BLaER1 treated with 17β-estradiol and CSF1 and Interleukin-3, amounts not matched to agents 10 nM and 100 nM (cell line): ENCODE measurements around the gene PI4KA.
"Not testable (repeated sequence)": the region's sequence is repeated elsewhere in the genome, so short reads cannot be mapped to it uniquely, and the experiment has no call there.

Experiments used
- H3K27ac ChIP-seq, 11 experiments: shearing (Covaris generic); formaldehyde crosslinking; 2 replicates each; pipeline ENCODE4 v1.8.1; 2022
- H3K27me3 ChIP-seq, 11 experiments: shearing (Covaris generic); formaldehyde crosslinking; 2 replicates each; pipeline ENCODE4 v1.8.1; 2022
- H3K36me3 ChIP-seq, 11 experiments: shearing (Covaris generic); formaldehyde crosslinking; 2 replicates each; pipeline ENCODE4 v1.8.1; 2022
- H3K4me1 ChIP-seq, 10 experiments: shearing (Covaris generic); formaldehyde crosslinking; 2 replicates each; pipeline ENCODE4 v1.8.1; 2022
- H3K4me2 ChIP-seq, 11 experiments: shearing (Covaris generic); formaldehyde crosslinking; 2 replicates each; pipeline ENCODE4 v1.8.1; 2022
- H3K4me3 ChIP-seq, 10 experiments: shearing (Covaris generic); formaldehyde crosslinking; 2 replicates each; pipeline ENCODE4 v1.8.1; 2022
- H3K9ac ChIP-seq, 11 experiments: shearing (Covaris generic); formaldehyde crosslinking; 2 replicates each; pipeline ENCODE4 v1.8.1; 2022
- H3K9me3 ChIP-seq, 11 experiments: shearing (Covaris generic); formaldehyde crosslinking; replicated peaks in 1 of 11; 2 replicates each; pipeline ENCODE4 v1.8.1; 2022
- H4K20me1 ChIP-seq, 11 experiments: shearing (Covaris generic); formaldehyde crosslinking; 2 replicates each; pipeline ENCODE4 v1.8.1; 2022
- Cebpa-rat ChIP-seq, 11 experiments: shearing (Covaris generic); IDR thresholded peaks; 2 replicates each; pipeline ENCODE4 v1.8.1; 2022

Gene PI4KA

GRCh38 chr22:20663941-20664593 lies 194.5 kb downstream of the PI4KA start:
- Histone ChIP-seq H3K4me3 (no peak overlapping the region), H3K9ac (no peak overlapping the region), H3K9me3 (peaks cover 18 to 24% (median 22%) of the 10 kb centered on the region in 11 experiments), H3K27me3 (no peaks in the 10 kb centered on the region), H3K4me2 (no peak overlapping the region), H3K4me1 (peaks cover 0 to 6% (median 0%) of the 10 kb centered on the region in 10 experiments; a peak in 1 of 20 replicates), H4K20me1 (no peaks in the 10 kb centered on the region), H3K27ac (no peak overlapping the region), H3K36me3 (no peaks in the 10 kb centered on the region; a peak in 1 of 22 replicates)
- TF ChIP-seq Cebpa-rat (IDR thresholded peaks at IDR 0.05), result no peak

DNA sequence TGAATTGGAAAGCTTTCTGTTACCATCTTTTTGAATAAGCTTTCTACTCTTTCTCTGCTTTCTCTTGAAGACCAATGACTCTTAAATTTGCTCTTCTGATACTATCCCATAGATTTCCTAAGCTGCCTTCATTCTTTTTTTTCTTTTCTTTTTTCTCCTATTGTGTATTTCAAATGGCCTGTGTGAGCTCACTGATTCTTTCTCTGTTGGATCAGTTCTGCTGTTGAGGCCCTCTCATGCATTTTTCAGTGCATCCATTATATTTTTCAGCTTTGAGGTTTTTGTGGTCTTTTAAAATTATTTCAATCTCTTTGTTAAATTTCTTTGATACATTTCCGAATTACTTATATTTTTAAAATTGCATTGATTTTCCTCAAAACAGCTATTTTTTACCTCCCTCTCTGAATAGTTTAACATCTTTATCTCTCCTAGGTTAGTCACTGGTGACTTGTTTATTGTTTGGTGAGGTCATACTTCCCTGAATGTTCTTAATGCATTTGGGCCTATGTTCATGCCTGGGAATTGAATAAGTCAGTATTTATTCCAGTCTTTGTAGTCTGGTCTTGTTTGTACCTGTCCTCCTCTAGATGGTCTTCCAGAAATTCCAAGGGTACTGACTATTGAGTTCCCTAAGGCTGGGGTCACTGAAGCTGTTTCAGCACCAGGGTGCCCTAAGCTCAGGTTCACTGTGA lies 195.3 kb downstream of the PI4KA start:
- H3K9ac ChIP-seq, result no peak overlapping the region
- H3K27ac ChIP-seq, result no peak overlapping the region
- TF ChIP-seq Cebpa-rat (IDR thresholded peaks at IDR 0.05), result no peak
- H3K27me3 ChIP-seq, result no peaks in the 10 kb centered on the region
- H3K9me3 ChIP-seq, result peaks cover 18 to 24% (median 22%) of the 10 kb centered on the region in 11 experiments
- no peak overlapping the region for H3K4me3 ChIP-seq
- H3K4me2 ChIP-seq, result no peak overlapping the region
- H4K20me1 ChIP-seq, result no peaks in the 10 kb centered on the region
- peaks cover 0 to 6% (median 0%) of the 10 kb centered on the region in 10 experiments; a peak in 1 of 20 replicates for H3K4me1 ChIP-seq
- H3K36me3 ChIP-seq, result no peaks in the 10 kb centered on the region; a peak in 1 of 22 replicates

DNA sequence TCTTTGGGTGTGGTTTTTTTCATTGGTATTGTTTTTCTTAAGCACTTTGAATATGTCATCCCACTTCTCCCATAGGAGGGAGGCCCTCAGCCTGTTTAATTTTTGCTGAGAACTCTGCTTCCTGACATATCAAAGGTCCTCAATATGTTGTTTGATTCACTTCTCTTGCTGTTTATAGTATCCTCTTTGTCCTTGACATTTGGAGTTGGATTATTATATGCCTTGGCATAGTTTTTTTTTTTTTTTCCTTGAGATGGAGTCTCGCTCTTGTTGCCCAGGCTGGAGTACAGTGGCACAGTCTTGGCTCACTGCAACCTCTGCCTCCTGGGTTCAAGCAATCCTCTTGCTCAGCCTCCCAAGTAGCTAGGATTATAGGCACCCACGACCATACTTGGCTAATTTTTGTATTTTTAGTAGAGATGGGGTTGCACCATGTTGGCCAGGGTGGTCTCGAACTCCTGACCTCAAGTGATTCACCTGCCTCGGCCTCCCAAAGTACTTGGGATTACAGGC lies 196.0 kb downstream of the PI4KA start:
- not testable (repeated sequence) for H3K36me3 ChIP-seq, H3K4me2 ChIP-seq, H3K9ac ChIP-seq, H3K27ac ChIP-seq, H3K27me3 ChIP-seq, H4K20me1 ChIP-seq, H3K4me1 ChIP-seq, H3K4me3 ChIP-seq
- H3K9me3 ChIP-seq, result peaks cover 18 to 24% (median 22%) of the 10 kb centered on the region in 11 experiments

DNA sequence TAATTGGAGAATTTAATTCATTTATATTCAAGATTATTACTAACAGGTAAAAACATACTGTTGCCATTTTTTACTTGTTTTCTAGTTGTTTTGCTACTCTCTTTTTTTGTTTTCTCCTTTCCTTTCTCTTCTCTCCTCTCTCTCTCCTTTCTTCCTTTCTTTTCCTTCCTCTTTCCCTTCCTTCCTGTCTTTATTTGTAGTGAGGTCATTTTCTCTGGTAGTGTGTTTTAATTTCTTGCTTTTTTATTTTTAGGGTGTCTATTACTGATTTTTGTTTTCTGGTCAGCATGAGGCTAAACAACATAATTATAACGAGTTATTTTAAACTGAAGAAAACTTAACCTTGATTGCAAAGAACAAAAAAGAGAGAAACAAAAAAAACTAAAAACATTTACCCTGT lies 197.1 kb downstream of the PI4KA start:
- Histone ChIP-seq H3K9ac (no peak overlapping the region), H3K4me3 (no peak overlapping the region), H3K4me1 (peaks cover 0 to 6% (median 0%) of the 10 kb centered on the region in 10 experiments; a peak in 1 of 20 replicates), H3K27ac (no peak overlapping the region), H3K27me3 (no peaks in the 10 kb centered on the region), H3K36me3 (no peaks in the 10 kb centered on the region; a peak in 1 of 22 replicates), H3K9me3 (peaks cover 18 to 24% (median 22%) of the 10 kb centered on the region in 11 experiments), H4K20me1 (no peaks in the 10 kb centered on the region), H3K4me2 (peak overlapping the region in 2 of 11 experiments; percentile 9 to 19; a peak in 1 of 22 replicates)
- TF ChIP-seq Cebpa-rat (IDR thresholded peaks at IDR 0.05), result no peak

GRCh38 chr22:20660441-20661054 lies 198.1 kb downstream of the PI4KA start:
- no peaks in the 10 kb centered on the region for H3K27me3 ChIP-seq
- no peak overlapping the region for H3K4me2 ChIP-seq
- peaks cover 18 to 24% (median 22%) of the 10 kb centered on the region in 11 experiments for H3K9me3 ChIP-seq
- no peak for TF ChIP-seq Cebpa-rat (IDR thresholded peaks at IDR 0.05)
- no peak overlapping the region for H3K27ac ChIP-seq
- no peaks in the 10 kb centered on the region for H4K20me1 ChIP-seq
- no peak overlapping the region for H3K4me3 ChIP-seq
- H3K9ac ChIP-seq, result no peak overlapping the region
- H3K36me3 ChIP-seq, result no peaks in the 10 kb centered on the region; a peak in 1 of 22 replicates
- H3K4me1 ChIP-seq, result peaks cover 0 to 6% (median 0%) of the 10 kb centered on the region in 10 experiments; a peak in 1 of 20 replicates

- no peak for TF ChIP-seq Cebpa-rat (IDR thresholded peaks at IDR 0.05)
- H3K9ac ChIP-seq, result no peak overlapping the region
Measured at GRCh38 chr22:20659920-20660319, 198.7 kb downstream of the PI4KA start.

GRCh38 chr22:20659258-20659657 lies 199.4 kb downstream of the PI4KA start:
- no peak overlapping the region for H3K4me2 ChIP-seq
- no peak overlapping the region for H3K9ac ChIP-seq
- no peak overlapping the region for H3K4me3 ChIP-seq
- no peaks in the 10 kb centered on the region for H4K20me1 ChIP-seq
- no peaks in the 10 kb centered on the region; a peak in 1 of 22 replicates for H3K36me3 ChIP-seq
- no peak overlapping the region for H3K27ac ChIP-seq
- H3K27me3 ChIP-seq, result no peaks in the 10 kb centered on the region
- H3K4me1 ChIP-seq, result peaks cover 0 to 6% (median 0%) of the 10 kb centered on the region in 10 experiments; a peak in 1 of 20 replicates
- TF ChIP-seq Cebpa-rat (IDR thresholded peaks at IDR 0.05), result no peak
- H3K9me3 ChIP-seq, result peaks cover 17 to 21% (median 19%) of the 10 kb centered on the region in 11 experiments

More at GRCh38 chr22:20659920-20660319, 198.7 kb downstream of the PI4KA start:
- H4K20me1 ChIP-seq, result no peaks in the 10 kb centered on the region
- no peak overlapping the region for H3K4me2 ChIP-seq
- peaks cover 0 to 6% (median 0%) of the 10 kb centered on the region in 10 experiments; a peak in 1 of 20 replicates for H3K4me1 ChIP-seq
- H3K27me3 ChIP-seq, result no peaks in the 10 kb centered on the region
- no peaks in the 10 kb centered on the region; a peak in 1 of 22 replicates for H3K36me3 ChIP-seq
- peaks cover 18 to 24% (median 22%) of the 10 kb centered on the region in 11 experiments for H3K9me3 ChIP-seq
- no peak overlapping the region for H3K4me3 ChIP-seq
- H3K27ac ChIP-seq, result no peak overlapping the region

DNA sequence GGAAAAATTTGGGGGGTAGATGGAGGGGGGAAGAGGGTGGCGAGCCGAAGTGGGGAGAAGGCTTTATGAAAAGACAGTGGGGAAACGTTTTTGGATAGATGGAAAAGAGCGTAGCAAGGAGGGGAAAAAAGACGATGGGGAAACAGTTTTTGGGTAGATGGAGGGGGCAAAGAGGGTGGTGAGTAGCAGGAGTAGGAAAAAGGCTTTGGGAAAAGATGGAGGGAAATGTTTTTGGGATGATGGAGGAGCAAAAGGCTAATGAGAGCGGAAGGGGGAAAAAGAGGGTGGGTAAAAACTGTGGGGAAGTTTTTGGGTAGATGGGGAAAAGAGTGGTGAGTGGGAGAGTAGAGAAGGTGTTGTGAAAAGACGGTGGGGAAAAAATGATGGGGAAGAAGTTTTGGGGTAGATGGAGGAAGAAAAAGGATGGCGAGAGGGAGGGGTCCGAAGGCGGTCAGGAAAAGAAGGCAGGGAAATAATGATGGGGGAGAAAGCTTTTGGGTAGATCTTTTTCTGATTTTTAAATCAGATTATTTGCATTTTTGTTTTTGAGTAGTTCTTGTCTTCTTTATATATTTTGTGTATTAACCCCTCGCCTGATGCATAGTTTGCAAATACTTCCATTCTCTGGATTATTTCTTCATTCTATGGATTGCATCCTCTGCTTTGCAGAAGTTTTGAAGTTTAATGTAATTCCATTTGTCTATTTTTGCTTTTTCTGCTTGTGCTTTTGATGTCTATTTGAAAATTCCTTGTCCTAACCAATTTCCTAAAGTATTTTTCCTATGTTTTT lies 200.0 kb downstream of the PI4KA start:
- H3K4me3 ChIP-seq, result no peak overlapping the region
- no peak for TF ChIP-seq Cebpa-rat (IDR thresholded peaks at IDR 0.05)
- no peak overlapping the region for H3K9ac ChIP-seq
- H3K27me3 ChIP-seq, result no peaks in the 10 kb centered on the region
- H3K36me3 ChIP-seq, result no peaks in the 10 kb centered on the region; a peak in 1 of 22 replicates
- no peak overlapping the region for H3K27ac ChIP-seq
- no peaks in the 10 kb centered on the region for H4K20me1 ChIP-seq
- no peak overlapping the region for H3K4me2 ChIP-seq
- peaks cover 0 to 6% (median 0%) of the 10 kb centered on the region in 10 experiments; a peak in 1 of 20 replicates for H3K4me1 ChIP-seq
- H3K9me3 ChIP-seq, result peaks cover 11 to 14% (median 13%) of the 10 kb centered on the region in 11 experiments
